AG10803 (cell line): ENCODE results near the gene AHCY.
"Not testable (repeated sequence)": the region's sequence is repeated elsewhere in the genome, so short reads cannot be mapped to it uniquely, and the experiment has no call there.

ENCODE experiments used
- DNase-seq: peaks from one replicate; pipeline ENCODE4 v3.0.0; 2010; ENCODE audit warnings: low read depth
- H3K4me3 ChIP-seq: 2 replicates; pipeline ENCODE4 v1.5.1; 2011; ENCODE audit warnings: mild to moderate bottlenecking, low read length, control low read depth
- TF ChIP-seq, protein P1 (sequence below): conservative IDR thresholded peaks from 2 replicates; pipeline ENCODE4 v1.5.1; 2011; ENCODE audit warnings: mild to moderate bottlenecking, low read length, control low read depth, inconsistent platforms

Gene AHCY

GRCh38 chr20:34254979-34255378 lies 48.2 kb downstream of the AHCY start:
- DNase-seq: no peak
- TF ChIP-seq, protein P1, sequence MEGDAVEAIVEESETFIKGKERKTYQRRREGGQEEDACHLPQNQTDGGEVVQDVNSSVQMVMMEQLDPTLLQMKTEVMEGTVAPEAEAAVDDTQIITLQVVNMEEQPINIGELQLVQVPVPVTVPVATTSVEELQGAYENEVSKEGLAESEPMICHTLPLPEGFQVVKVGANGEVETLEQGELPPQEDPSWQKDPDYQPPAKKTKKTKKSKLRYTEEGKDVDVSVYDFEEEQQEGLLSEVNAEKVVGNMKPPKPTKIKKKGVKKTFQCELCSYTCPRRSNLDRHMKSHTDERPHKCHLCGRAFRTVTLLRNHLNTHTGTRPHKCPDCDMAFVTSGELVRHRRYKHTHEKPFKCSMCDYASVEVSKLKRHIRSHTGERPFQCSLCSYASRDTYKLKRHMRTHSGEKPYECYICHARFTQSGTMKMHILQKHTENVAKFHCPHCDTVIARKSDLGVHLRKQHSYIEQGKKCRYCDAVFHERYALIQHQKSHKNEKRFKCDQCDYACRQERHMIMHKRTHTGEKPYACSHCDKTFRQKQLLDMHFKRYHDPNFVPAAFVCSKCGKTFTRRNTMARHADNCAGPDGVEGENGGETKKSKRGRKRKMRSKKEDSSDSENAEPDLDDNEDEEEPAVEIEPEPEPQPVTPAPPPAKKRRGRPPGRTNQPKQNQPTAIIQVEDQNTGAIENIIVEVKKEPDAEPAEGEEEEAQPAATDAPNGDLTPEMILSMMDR: no peak
- H3K4me3 ChIP-seq: no peak overlapping the region

GRCh38 chr20:34252431-34253086 lies 50.6 kb downstream of the AHCY start:
- not testable (repeated sequence) for H3K4me3 ChIP-seq, DNase-seq

DNA sequence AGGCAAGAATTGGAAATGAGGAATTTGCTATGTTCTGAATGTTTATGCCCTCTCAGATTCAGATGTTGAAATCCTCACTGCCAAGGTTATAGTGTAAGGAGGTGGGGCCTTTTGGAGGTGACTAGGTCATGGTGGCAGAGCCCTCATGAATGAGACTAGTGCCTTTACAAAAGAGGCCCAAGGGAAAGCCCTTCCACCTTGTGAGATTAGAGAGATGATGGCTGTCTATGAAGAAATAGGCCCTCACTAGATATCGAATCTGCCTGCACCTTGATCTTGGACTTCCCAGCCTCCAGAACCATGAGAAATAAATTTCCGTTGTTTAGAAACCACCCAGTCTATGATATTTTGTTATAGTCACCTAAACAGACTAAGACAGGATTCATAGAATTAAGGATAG lies 51.5 kb downstream of the AHCY start:
- DNase-seq: no peak
- TF ChIP-seq, protein P1: no peak
- H3K4me3 ChIP-seq: no peak overlapping the region

- TF ChIP-seq, protein P1: no peak
- no peak overlapping the region for H3K4me3 ChIP-seq
- DNase-seq: no peak
Measured at GRCh38 chr20:34250005-34250404, 53.1 kb downstream of the AHCY start.

DNA sequence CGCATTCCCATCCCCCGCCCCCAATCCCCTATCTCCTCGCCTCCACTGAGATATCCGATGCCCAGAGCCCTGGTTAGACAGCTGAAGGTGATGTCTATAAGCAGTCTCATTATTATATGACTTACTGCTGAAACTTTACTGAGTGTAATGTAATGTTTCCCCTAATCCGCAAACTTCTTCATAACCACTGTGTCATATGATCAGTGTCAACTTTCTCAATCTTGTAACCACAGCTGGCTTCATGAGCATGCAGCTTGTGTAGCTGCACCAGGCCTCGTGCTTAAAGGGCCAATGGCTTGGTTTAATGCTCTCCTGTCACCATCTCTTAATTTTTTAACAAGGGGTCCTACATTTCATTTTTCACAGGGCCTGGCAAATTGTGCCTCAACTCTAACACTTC lies 53.9 kb downstream of the AHCY start:
- TF ChIP-seq, protein P1: no peak
- DNase-seq: peak; percentile 71
- H3K4me3 ChIP-seq: no peak overlapping the region

GRCh38 chr20:34246126-34246626 lies 57.0 kb downstream of the AHCY start:
- TF ChIP-seq, protein P1: no peak
- no peak overlapping the region for H3K4me3 ChIP-seq
- peak; percentile 24 for DNase-seq

DNA sequence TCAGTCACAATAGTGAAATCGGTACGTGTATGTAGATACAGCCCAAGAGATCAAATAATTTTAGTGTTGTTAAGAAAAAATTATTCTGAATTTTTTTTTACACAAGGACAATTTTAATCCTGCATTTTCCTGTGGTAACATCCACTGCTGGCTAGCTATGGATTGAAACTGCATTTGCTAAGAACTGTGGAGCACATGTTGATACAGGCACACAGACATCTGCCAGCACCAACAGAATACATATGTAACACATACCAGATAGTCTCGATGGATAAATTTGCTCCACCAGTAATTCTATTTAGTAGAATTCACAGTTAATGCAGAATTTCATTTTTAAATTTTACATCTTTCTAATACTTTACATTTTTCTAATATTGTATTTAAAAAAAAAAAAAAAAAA lies 59.8 kb downstream of the AHCY start:
- TF ChIP-seq, protein P1: no peak
- DNase-seq: no peak
- H3K4me3 ChIP-seq: no peak overlapping the region
